Coronary artery (tissue), 2 donors: ENCODE measurements around the gene PHC2.

ENCODE experiments used
- DNase-seq: peaks from one replicate; pipeline ENCODE4 v3.0.0-alpha.2; 2017; ENCODE audit warnings: low spot score
- H3K27ac ChIP-seq, 2 donors: fragments of 200-600 bp; sonication (generic); one replicate each; pipeline ENCODE4 v1.5.1; 2016 to 2019
- H3K4me3 ChIP-seq: fragments of 200-600 bp; sonication (generic); 2 replicates; pipeline ENCODE4 v1.5.1; 2016; ENCODE audit warnings: mild to moderate bottlenecking, moderate library complexity
- TF ChIP-seq, protein P1 (sequence below): fragments of 200-600 bp; sonication (generic); IDR thresholded peaks from one replicate; pipeline ENCODE4 v1.5.1; 2019; ENCODE audit warnings: antibody characterized with exemption

The PHC2 gene

DNA sequence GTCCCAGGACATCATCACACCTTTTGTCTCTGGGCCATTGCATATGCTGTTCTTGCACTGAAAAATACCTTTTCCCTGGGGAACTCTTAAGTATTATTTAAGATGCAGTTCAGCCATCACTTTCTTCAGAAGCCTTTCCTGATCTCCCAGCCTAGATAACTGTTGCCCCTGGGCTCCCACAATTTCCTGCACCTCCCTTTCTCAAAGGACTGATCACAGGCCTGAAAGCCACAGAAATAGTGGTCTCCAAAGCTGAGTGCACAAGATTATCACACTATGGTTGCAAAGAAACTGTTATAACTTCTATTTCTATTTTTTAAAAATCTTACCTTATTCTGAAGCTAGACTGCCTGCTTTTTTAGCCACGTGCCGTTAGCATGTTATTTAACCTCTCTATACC lies 38.8 kb upstream of the PHC2 start:
- DNase-seq = no peak
- no peak overlapping the region for H3K27ac ChIP-seq
- no peak overlapping the region for H3K4me3 ChIP-seq
- TF ChIP-seq, protein P1, sequence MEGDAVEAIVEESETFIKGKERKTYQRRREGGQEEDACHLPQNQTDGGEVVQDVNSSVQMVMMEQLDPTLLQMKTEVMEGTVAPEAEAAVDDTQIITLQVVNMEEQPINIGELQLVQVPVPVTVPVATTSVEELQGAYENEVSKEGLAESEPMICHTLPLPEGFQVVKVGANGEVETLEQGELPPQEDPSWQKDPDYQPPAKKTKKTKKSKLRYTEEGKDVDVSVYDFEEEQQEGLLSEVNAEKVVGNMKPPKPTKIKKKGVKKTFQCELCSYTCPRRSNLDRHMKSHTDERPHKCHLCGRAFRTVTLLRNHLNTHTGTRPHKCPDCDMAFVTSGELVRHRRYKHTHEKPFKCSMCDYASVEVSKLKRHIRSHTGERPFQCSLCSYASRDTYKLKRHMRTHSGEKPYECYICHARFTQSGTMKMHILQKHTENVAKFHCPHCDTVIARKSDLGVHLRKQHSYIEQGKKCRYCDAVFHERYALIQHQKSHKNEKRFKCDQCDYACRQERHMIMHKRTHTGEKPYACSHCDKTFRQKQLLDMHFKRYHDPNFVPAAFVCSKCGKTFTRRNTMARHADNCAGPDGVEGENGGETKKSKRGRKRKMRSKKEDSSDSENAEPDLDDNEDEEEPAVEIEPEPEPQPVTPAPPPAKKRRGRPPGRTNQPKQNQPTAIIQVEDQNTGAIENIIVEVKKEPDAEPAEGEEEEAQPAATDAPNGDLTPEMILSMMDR = no peak

DNA sequence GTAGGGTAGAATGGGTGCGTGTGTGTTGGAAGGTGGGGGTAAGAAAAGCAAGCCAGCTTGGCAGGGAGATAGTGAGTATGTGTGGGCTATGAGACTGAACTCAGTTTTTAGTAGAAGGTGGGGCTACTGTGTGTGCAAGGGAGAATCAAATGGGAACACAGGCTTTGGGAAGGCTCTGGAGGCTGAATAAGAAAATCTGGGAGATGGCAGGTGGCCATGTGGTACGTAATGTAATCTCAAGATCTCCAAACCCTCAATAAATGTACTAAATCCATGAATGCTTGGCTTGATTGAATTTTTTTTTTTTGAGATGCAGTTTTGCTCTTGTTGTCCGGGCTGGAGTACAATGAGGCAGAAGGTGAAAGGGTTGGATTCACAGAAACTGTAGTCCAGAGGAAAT lies 38.1 kb upstream of the PHC2 start:
- DNase-seq = no peak
- TF ChIP-seq, protein P1 = no peak
- no peak overlapping the region for H3K27ac ChIP-seq
- no peak overlapping the region for H3K4me3 ChIP-seq

DNA sequence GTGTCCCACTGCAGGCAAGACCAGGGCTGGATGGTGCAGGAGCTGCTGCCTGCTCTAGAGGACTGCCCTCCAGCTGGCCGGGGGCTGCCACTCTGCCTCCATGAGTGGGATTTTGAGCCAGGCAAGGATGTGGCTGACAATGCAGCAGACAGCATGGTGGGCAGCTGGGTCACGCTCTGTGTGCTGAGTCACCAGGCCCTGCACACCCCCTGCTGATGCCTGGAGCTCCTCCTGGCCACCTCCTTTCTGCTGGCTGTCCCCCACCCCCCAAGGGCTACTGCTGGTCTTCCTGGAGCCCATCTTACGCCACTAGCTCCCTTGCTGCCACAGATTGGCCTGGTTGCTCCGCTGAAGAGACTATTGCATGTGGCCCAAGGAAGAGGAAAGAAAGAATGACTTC lies 37.6 kb upstream of the PHC2 start:
- no peak for DNase-seq
- TF ChIP-seq, protein P1 = no peak
- no peak overlapping the region for H3K4me3 ChIP-seq
- no peak overlapping the region for H3K27ac ChIP-seq

DNA sequence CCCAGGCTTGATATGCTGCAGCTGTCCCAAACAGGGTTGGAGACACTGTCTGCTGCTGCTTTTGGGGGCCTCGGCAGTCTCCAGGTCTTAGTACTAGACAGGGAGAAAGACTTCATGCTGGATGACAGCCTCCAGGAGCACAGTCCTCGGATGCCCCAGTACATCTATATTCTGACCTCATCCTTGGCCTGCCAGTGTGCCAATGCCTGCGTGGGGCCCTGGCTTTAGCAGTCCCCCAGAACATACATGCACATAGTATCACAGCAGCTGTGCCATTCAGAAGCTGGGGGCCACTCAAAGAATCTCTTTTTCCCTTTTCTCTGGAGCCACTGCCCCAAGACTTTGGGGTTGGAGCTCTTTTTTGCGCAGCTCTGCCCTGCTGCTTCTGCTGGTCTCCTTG lies 37.1 kb upstream of the PHC2 start:
- DNase-seq = no peak
- TF ChIP-seq, protein P1 = no peak

DNA sequence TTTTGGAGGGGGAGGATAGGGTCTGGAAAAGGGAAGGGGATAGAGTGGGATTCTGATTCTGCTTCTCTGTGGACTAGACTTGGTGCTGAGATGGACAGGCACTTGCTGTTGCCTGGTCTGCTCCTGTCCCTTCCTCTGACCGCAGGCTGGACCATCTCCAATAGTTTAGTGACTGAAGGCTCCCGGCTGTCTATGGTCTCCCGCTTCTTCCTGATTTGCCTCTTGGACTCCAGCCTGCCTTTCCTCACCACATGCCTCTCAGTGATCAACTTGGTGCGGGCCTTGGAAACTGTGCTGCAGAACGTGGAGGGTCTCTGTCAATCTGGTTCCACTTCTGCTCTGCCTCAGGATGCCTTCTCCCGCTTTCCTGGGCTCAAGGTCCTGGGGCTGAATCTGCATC lies 35.3 kb upstream of the PHC2 start:
- DNase-seq = no peak
- H3K4me3 ChIP-seq = no peak overlapping the region
- no peak overlapping the region for H3K27ac ChIP-seq
- TF ChIP-seq, protein P1 = no peak

More for the DNA sequence above, 37.1 kb upstream of the PHC2 start:
- no peak overlapping the region for H3K27ac ChIP-seq
- H3K4me3 ChIP-seq = no peak overlapping the region

DNA sequence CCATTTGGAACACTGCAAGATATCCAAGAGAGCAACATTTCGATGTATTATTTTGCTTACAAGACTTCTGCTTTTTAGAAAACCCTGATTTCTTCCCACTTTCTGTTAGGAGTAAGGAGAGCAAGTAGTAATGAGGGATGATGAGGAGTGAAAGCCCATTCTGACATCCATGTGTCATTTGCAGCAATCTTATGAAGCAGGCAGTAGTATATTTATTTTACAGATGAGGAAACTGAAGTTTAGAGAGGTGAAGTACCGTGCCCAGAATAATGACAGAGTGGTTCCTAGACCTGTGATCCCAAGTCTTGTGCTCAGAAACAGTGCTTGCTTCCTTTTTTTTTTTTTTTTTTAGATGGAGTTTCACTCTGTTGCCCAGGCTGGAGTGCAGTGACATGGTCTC lies 34.4 kb upstream of the PHC2 start:
- H3K27ac ChIP-seq = no peak overlapping the region
- TF ChIP-seq, protein P1 = no peak
- H3K4me3 ChIP-seq = no peak overlapping the region
- no peak for DNase-seq

DNA sequence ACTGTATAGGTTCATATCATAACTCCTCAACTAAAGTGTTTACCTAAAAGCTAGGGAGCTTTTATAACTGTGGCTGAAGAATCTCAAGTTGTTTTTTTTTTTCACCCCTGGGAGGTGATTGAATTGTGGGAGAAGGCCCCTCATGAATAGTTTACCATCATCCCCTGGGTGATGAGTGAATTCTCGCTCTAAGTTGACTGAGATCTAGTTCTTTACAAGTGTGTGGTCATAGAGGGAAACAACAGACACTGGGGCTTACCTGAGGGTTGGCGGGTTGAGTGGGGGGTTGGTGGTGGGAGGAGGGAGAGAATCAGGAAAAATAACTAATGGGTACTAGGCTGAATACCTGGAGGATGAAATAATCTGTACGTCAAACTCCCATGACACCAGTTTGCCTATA lies 33.7 kb upstream of the PHC2 start:
- Histone ChIP-seq H3K4me3 (no peak overlapping the region), H3K27ac (no peak overlapping the region)
- no peak for DNase-seq
- TF ChIP-seq, protein P1 = no peak
